Mesodermal cell (in vitro differentiated cells): Measurements from ENCODE around the gene SCUBE1.

ENCODE experiments used
- H3K27ac ChIP-seq: 2 replicates; pipeline ENCODE4 v1.7.0; 2013; ENCODE audit warnings: mild to moderate bottlenecking, low read depth, low read length, moderate library complexity; ENCODE audit not compliant: severe bottlenecking
- H3K36me3 ChIP-seq: 2 replicates; pipeline ENCODE4 v1.7.1; 2013; ENCODE audit warnings: mild to moderate bottlenecking, low read length, moderate library complexity; ENCODE audit not compliant: control insufficient read depth, insufficient read depth
- H3K4me1 ChIP-seq: one replicate; pipeline ENCODE4 v1.7.1; 2013; ENCODE audit warnings: mild to moderate bottlenecking, low read length; ENCODE audit not compliant: insufficient read depth, control insufficient read depth, poor library complexity, severe bottlenecking
- H3K4me3 ChIP-seq: 2 replicates; pipeline ENCODE4 v1.7.0; 2013; ENCODE audit warnings: low read length, control low read depth, mild to moderate bottlenecking; ENCODE audit not compliant: insufficient read depth, poor library complexity, severe bottlenecking; ENCODE audit errors: extremely low read depth
- H3K9me3 ChIP-seq: 2 replicates; pipeline ENCODE4 v1.7.1; 2013; ENCODE audit warnings: mild to moderate bottlenecking, low read length, moderate library complexity; ENCODE audit not compliant: control insufficient read depth
- WGBS, 2 experiments: methylation state at CpG; one replicate each; pipeline ENCODE4 v1.1.5; 2013; ENCODE audit warnings: missing lambda C conversion rate in 2 of 2; ENCODE audit not compliant: insufficient coverage in 2 of 2; 5-methylcytosine and 5-hydroxymethylcytosine counted together

Gene SCUBE1

DNA sequence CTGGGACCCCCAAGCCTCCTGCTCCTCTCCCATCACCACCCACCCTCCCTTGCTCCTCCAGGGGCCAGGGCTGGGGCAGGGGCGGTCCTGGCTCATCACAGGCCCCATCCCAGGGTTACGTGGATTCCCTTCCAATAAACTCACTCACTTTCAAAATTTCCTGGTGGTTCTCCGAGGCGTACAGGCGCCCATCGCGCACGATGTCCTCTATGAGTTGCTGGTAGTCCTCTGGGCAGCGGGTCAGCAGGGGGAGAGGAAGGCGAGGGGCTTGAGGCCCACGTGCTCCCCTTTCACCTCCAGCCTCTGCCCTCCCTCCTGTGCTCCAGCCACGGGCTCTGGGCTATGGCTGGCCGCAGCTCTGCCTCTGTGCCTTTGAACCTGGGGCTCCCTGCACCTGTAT lies 135.8 kb downstream of the SCUBE1 start:
- Histone ChIP-seq H3K27ac (no peak overlapping the region), H3K36me3 (no peaks in the 10 kb centered on the region), H3K4me1 (no peaks in the 10 kb centered on the region), H3K4me3 (no peak overlapping the region), H3K9me3 (no peaks in the 10 kb centered on the region)
- 91 to 94% methylated on average over 10 to 11 of the region's 13 CpGs for WGBS, 2 experiments

GRCh38 chr22:43206509-43207161 lies 136.5 kb downstream of the SCUBE1 start:
- H3K36me3 ChIP-seq = no peaks in the 10 kb centered on the region
- no peak overlapping the region for H3K27ac ChIP-seq
- WGBS, 2 experiments = 78 to 85% methylated on average over 21 of the region's 23 CpGs
- H3K4me1 ChIP-seq = no peaks in the 10 kb centered on the region
- H3K9me3 ChIP-seq = no peaks in the 10 kb centered on the region
- H3K4me3 ChIP-seq = no peak overlapping the region

- H3K4me1 ChIP-seq = no peaks in the 10 kb centered on the region
- H3K27ac ChIP-seq = no peak overlapping the region
- WGBS, 2 experiments = 83 to 86% methylated on average over 1 to 2 of the region's 5 CpGs
- H3K9me3 ChIP-seq = no peaks in the 10 kb centered on the region
- H3K36me3 ChIP-seq = no peaks in the 10 kb centered on the region
- no peak overlapping the region for H3K4me3 ChIP-seq
These were observed 137.2 kb downstream of the SCUBE1 start for GRCh38 chr22:43205748-43206508.

- Histone ChIP-seq H3K9me3 (no peaks in the 10 kb centered on the region), H3K27ac (no peak overlapping the region), H3K4me1 (no peaks in the 10 kb centered on the region), H3K36me3 (no peaks in the 10 kb centered on the region), H3K4me3 (no peak overlapping the region)
- 93 to 95% methylated on average over 8 to 9 of the region's 9 CpGs for WGBS, 2 experiments
These were observed 137.9 kb downstream of the SCUBE1 start for GRCh38 chr22:43205261-43205691.

GRCh38 chr22:43203471-43203981 lies 139.6 kb downstream of the SCUBE1 start:
- H3K27ac ChIP-seq = no peak overlapping the region
- H3K36me3 ChIP-seq = no peaks in the 10 kb centered on the region
- no peak overlapping the region for H3K4me3 ChIP-seq
- H3K9me3 ChIP-seq = no peaks in the 10 kb centered on the region
- WGBS, 2 experiments = 51 to 62% methylated on average over 12 to 17 of the region's 20 CpGs
- H3K4me1 ChIP-seq = no peaks in the 10 kb centered on the region

GRCh38 chr22:43202756-43203410 lies 140.3 kb downstream of the SCUBE1 start:
- Histone ChIP-seq H3K4me1 (no peaks in the 10 kb centered on the region), H3K4me3 (no peak overlapping the region), H3K27ac (no peak overlapping the region), H3K9me3 (no peaks in the 10 kb centered on the region), H3K36me3 (no peaks in the 10 kb centered on the region)
- 70 to 71% methylated on average over 9 to 10 of the region's 13 CpGs for WGBS, 2 experiments

DNA sequence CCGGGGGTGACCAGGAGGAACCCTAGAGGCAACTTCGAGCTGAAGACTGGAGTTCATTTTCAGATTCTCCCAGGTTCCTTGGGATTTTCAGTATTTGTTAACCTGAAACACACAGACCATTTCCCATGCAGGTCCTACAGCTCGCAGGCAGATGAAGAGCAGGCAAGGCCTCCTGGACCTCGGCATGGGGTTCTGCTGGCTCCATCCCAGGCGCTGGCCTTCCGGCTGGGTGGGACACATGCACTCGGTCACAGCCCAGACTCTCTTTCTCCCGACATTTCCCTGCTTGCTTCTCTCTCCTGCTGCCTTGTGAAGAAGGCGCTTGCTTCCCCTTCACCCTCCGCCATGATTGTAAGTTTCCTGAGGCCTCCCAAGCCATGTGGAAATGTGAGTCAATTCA lies 140.8 kb downstream of the SCUBE1 start:
- no peaks in the 10 kb centered on the region for H3K4me1 ChIP-seq

GRCh38 chr22:43201486-43202219 lies 141.5 kb downstream of the SCUBE1 start:
- WGBS, 2 experiments = 93% methylated on average over 24 to 26 of the region's 26 CpGs
- H3K4me1 ChIP-seq = no peaks in the 10 kb centered on the region
- H3K4me3 ChIP-seq = no peak overlapping the region
- no peaks in the 10 kb centered on the region for H3K9me3 ChIP-seq
- no peak overlapping the region for H3K27ac ChIP-seq
- no peaks in the 10 kb centered on the region for H3K36me3 ChIP-seq

More for the DNA sequence above, 140.8 kb downstream of the SCUBE1 start:
- H3K27ac ChIP-seq = no peak overlapping the region
- H3K9me3 ChIP-seq = no peaks in the 10 kb centered on the region
- 94 to 95% methylated on average over 8 of the region's 10 CpGs for WGBS, 2 experiments
- H3K4me3 ChIP-seq = no peak overlapping the region
- H3K36me3 ChIP-seq = no peaks in the 10 kb centered on the region

GRCh38 chr22:43200555-43200954 lies 142.6 kb downstream of the SCUBE1 start:
- Histone ChIP-seq H3K36me3 (no peaks in the 10 kb centered on the region), H3K4me3 (no peak overlapping the region), H3K27ac (no peak overlapping the region), H3K4me1 (no peaks in the 10 kb centered on the region), H3K9me3 (no peaks in the 10 kb centered on the region)
- 86 to 96% methylated on average over 8 to 13 of the region's 13 CpGs for WGBS, 2 experiments

GRCh38 chr22:43200031-43200430 lies 143.1 kb downstream of the SCUBE1 start:
- Histone ChIP-seq H3K27ac (no peak overlapping the region), H3K36me3 (no peaks in the 10 kb centered on the region), H3K4me1 (no peaks in the 10 kb centered on the region), H3K4me3 (no peak overlapping the region), H3K9me3 (no peaks in the 10 kb centered on the region)
- 92% methylated on average over 17 of the region's 17 CpGs for WGBS, 2 experiments
